Astrocyte (in vitro differentiated cells and primary cell): Measurements from ENCODE around the gene GLYR1.

ENCODE experiments used
- CTCF ChIP-seq: IDR thresholded peaks from 2 replicates; pipeline ENCODE4 v1.5.1; 2011; ENCODE audit warnings: low read depth, mild to moderate bottlenecking, inconsistent platforms, low read length, moderate library complexity; ENCODE audit not compliant: insufficient read depth
- EZH2 ChIP-seq: IDR thresholded peaks from 2 replicates; pipeline ENCODE4 v1.6.1; 2012; ENCODE audit warnings: mild to moderate bottlenecking, low read length, inconsistent platforms; ENCODE audit not compliant: insufficient read depth

GRCh38 chr16:4795828-4796572, 51.1 kb downstream of the GLYR1 start:
- TF ChIP-seq CTCF (no peak), EZH2 (no peak)
